ENCODE data around the gene EMP2. TPM values are rescaled to one million over a fixed set of nuclear protein-coding genes. Genes with fewer than 3 reads are reported as not detected.
A peak's percentile ranks its signal among the peaks of the same experiment; 100 is the strongest.
"Not testable (repeated sequence)": the region's sequence is repeated elsewhere in the genome, so short reads cannot be mapped to it uniquely, and the experiment has no call there.

EMP2 gene
- total RNA-seq, 1 experiment from 2014 or later = 198 TPM

DNA sequence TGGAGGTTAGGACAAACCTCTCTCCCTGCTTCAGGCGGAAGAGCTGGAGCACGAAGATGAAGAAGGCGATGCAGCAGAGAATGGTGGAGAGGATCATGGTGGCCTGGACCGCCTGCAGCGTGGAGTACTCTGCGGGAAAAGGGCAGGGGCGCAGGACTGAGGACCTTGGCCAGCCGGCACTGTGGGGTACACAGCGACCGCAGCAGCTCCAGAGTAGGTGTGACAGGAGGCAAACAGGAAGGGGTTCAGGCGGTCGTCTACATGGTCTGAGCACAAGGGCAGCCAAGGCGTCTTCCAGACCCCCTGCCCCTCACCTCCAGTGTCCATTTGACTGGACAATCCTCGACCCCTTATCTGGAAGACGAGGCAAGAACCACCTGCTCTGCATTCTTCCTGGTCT lies 42.5 kb downstream of the EMP2 start:
- ChIA-PET POLR2A (no interaction called here), CTCF (no interaction called here)
- H3K9me3 Mint-ChIP-seq (ENCODE audit: unreplicated experiment) = no peaks in the 10 kb centered on the region
- no peaks in the 10 kb centered on the region for H3K9me3 ChIP-seq
- no peak for DNase-seq
- BruUV-seq (replicated peaks) = no TSS peak
- intact Hi-C loops (cut with micrococcal nuclease; ENCODE audit: unreplicated experiment) = no loop called here
- peaks cover 90% of the 10 kb centered on the region for H3K36me3 Mint-ChIP-seq (ENCODE audit: insufficient read depth, unreplicated experiment)
- no peak overlapping the region for H3K4me3 Mint-ChIP-seq (ENCODE audit: unreplicated experiment)
- H3K4me1 ChIP-seq = no peaks in the 10 kb centered on the region
- H3K36me3 ChIP-seq (ENCODE audit: control insufficient read depth, insufficient read depth, low read length) = peaks cover 2% of the 10 kb centered on the region; the same call in 1 of the 2 replicates
- TF ChIP-seq, protein P1, sequence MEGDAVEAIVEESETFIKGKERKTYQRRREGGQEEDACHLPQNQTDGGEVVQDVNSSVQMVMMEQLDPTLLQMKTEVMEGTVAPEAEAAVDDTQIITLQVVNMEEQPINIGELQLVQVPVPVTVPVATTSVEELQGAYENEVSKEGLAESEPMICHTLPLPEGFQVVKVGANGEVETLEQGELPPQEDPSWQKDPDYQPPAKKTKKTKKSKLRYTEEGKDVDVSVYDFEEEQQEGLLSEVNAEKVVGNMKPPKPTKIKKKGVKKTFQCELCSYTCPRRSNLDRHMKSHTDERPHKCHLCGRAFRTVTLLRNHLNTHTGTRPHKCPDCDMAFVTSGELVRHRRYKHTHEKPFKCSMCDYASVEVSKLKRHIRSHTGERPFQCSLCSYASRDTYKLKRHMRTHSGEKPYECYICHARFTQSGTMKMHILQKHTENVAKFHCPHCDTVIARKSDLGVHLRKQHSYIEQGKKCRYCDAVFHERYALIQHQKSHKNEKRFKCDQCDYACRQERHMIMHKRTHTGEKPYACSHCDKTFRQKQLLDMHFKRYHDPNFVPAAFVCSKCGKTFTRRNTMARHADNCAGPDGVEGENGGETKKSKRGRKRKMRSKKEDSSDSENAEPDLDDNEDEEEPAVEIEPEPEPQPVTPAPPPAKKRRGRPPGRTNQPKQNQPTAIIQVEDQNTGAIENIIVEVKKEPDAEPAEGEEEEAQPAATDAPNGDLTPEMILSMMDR (IDR thresholded peaks at IDR 0.05; ENCODE audit: insufficient read depth in 1 of 2, low read depth in 1 of 2, low read length in 1 of 2, severe bottlenecking in 1 of 2, unreplicated experiment in 1 of 2) = no peak
- no peaks in the 10 kb centered on the region for H3K27me3 Mint-ChIP-seq (ENCODE audit: insufficient read depth, unreplicated experiment)
- H3K27me3 ChIP-seq (replicated peaks; ENCODE audit: control insufficient read depth, insufficient read depth, low read length) = no peaks in the 10 kb centered on the region
- peak overlapping the region; percentile 75 for H3K27ac Mint-ChIP-seq (ENCODE audit: unreplicated experiment)
- H3K4me3 ChIP-seq (ENCODE audit: low read depth, low read length) = no peak overlapping the region
- H3K4me1 Mint-ChIP-seq (ENCODE audit: low read depth, unreplicated experiment) = peaks cover 8% of the 10 kb centered on the region

DNA sequence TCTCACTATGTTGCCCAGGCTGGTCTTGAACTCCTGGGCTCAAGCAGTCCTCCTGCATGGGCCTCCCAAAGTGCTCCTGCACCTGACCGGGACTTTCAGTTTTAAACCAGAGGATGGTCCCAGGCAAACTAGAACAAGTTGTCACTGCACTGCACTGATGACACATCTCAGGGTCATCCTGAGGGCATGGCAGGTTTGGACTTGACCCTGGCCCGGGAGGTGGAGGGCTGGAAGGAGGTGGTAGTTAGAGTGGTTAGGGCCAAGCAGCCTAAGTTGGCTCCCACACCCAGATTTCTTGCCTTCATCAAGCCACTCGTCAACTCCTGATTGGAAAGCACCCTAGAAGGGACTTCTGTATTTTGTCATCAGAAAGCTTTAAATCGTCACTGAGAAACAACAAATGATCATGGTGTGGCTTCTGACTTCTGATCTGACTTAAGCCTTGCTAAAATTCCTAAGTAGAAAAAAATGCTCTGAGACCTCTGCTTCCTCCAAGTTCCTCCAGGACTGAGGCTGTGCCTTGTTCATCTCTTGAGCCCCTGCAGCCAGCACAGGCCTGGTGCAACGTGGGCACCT lies 43.5 kb downstream of the EMP2 start:
- CTCF ChIA-PET = no interaction called here
- Mint-ChIP-seq H3K27ac (ENCODE audit: unreplicated experiment) (peak overlapping the region; percentile 75), H3K36me3 (ENCODE audit: insufficient read depth, unreplicated experiment) (peaks cover 95% of the 10 kb centered on the region), H3K27me3 (ENCODE audit: insufficient read depth, unreplicated experiment) (no peaks in the 10 kb centered on the region), H3K4me3 (ENCODE audit: unreplicated experiment) (no peak overlapping the region), H3K4me1 (ENCODE audit: low read depth, unreplicated experiment) (peaks cover 8% of the 10 kb centered on the region), H3K9me3 (ENCODE audit: unreplicated experiment) (no peaks in the 10 kb centered on the region)
- Histone ChIP-seq H3K36me3 (ENCODE audit: control insufficient read depth, insufficient read depth, low read length) (peaks cover 4% of the 10 kb centered on the region), H3K9me3 (no peaks in the 10 kb centered on the region), H3K4me1 (no peaks in the 10 kb centered on the region), H3K27me3 (replicated peaks; ENCODE audit: control insufficient read depth, insufficient read depth, low read length) (no peaks in the 10 kb centered on the region), H3K4me3 (ENCODE audit: low read depth, low read length) (no peak overlapping the region)
- no peak for DNase-seq
- POLR2A ChIA-PET = no interaction called here
- TF ChIP-seq, protein P1 (IDR thresholded peaks at IDR 0.05; ENCODE audit: insufficient read depth in 1 of 2, low read depth in 1 of 2, low read length in 1 of 2, severe bottlenecking in 1 of 2, unreplicated experiment in 1 of 2) = no peak
- BruUV-seq (replicated peaks) = no TSS peak
- intact Hi-C loops (cut with micrococcal nuclease; ENCODE audit: unreplicated experiment) = no loop called here

GRCh38 chr16:10536328-10536727 lies 44.1 kb downstream of the EMP2 start:
- DNase-seq; H3K36me3 ChIP-seq (ENCODE audit: control insufficient read depth, insufficient read depth, low read length); H3K9me3 ChIP-seq; BruUV-seq (replicated peaks); H3K4me1 Mint-ChIP-seq (ENCODE audit: low read depth, unreplicated experiment); H3K4me3 ChIP-seq (ENCODE audit: low read depth, low read length); H3K27ac Mint-ChIP-seq (ENCODE audit: unreplicated experiment); H3K27me3 Mint-ChIP-seq (ENCODE audit: insufficient read depth, unreplicated experiment); H3K27me3 ChIP-seq (replicated peaks; ENCODE audit: control insufficient read depth, insufficient read depth, low read length); CTCF ChIA-PET; intact Hi-C loops (cut with micrococcal nuclease; ENCODE audit: unreplicated experiment); POLR2A ChIA-PET; H3K4me1 ChIP-seq; H3K9me3 Mint-ChIP-seq (ENCODE audit: unreplicated experiment); H3K4me3 Mint-ChIP-seq (ENCODE audit: unreplicated experiment): not testable (repeated sequence)
- peaks cover 95% of the 10 kb centered on the region for H3K36me3 Mint-ChIP-seq (ENCODE audit: insufficient read depth, unreplicated experiment)

DNA sequence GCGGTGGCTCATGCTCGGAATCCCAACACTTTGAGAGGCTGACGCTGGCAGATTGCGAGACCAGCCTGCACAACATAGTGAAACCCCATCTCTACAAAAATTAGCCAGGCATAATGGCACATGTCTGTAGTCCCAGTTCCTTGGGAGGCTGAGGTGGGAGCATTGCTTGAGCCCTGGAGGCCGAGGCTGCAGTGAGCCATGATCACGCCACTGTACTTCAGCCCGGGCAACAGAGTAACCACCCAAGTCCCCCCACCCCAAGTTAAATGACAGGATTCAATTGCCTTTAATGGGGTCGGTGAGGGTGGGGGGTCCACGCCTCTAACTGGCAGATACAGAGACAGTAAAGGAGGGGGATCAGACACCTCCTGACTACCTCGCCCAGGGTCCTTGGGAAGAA lies 44.9 kb downstream of the EMP2 start:
- H3K4me3 Mint-ChIP-seq (ENCODE audit: unreplicated experiment) = no peak overlapping the region
- TF ChIP-seq, protein P1 (IDR thresholded peaks at IDR 0.05; ENCODE audit: insufficient read depth in 1 of 2, low read depth in 1 of 2, low read length in 1 of 2, severe bottlenecking in 1 of 2, unreplicated experiment in 1 of 2) = no peak
- H3K4me1 Mint-ChIP-seq (ENCODE audit: low read depth, unreplicated experiment) = peaks cover 8% of the 10 kb centered on the region
- no peaks in the 10 kb centered on the region for H3K9me3 Mint-ChIP-seq (ENCODE audit: unreplicated experiment)
- CTCF ChIA-PET = no interaction called here
- no peaks in the 10 kb centered on the region for H3K27me3 Mint-ChIP-seq (ENCODE audit: insufficient read depth, unreplicated experiment)
- POLR2A ChIA-PET = no interaction called here
- Histone ChIP-seq H3K4me1 (no peaks in the 10 kb centered on the region), H3K9me3 (no peaks in the 10 kb centered on the region), H3K27me3 (replicated peaks; ENCODE audit: control insufficient read depth, insufficient read depth, low read length) (no peaks in the 10 kb centered on the region), H3K4me3 (ENCODE audit: low read depth, low read length) (no peak overlapping the region), H3K36me3 (ENCODE audit: control insufficient read depth, insufficient read depth, low read length) (peaks cover 3% of the 10 kb centered on the region; the same call in 1 of the 2 replicates)
- no peak for DNase-seq
- no peak overlapping the region for H3K27ac Mint-ChIP-seq (ENCODE audit: unreplicated experiment)
- peaks cover 95% of the 10 kb centered on the region for H3K36me3 Mint-ChIP-seq (ENCODE audit: insufficient read depth, unreplicated experiment)
- intact Hi-C loops (cut with micrococcal nuclease; ENCODE audit: unreplicated experiment) = no loop called here
- BruUV-seq (replicated peaks) = no TSS peak

All from Caco-2 (cell line).